Activated naive CD4-positive, alpha-beta T cell treated with anti-CD3 and anti-CD28 coated beads, Interleukin-2, amount 50 U/mL, for 24 hours (primary cell): ENCODE measurements around the gene COG7.
"Not testable (repeated sequence)": the region's sequence is repeated elsewhere in the genome, so short reads cannot be mapped to it uniquely, and the experiment has no call there.

ENCODE experiments used
- H3K27ac Mint-ChIP-seq: one replicate; pipeline ENCODE4 v1.8.0; 2021; ENCODE audit warnings: mild to moderate bottlenecking, mixed read lengths
- H3K27me3 Mint-ChIP-seq: one replicate; pipeline ENCODE4 v1.8.0; 2021; ENCODE audit warnings: mixed read lengths
- H3K36me3 Mint-ChIP-seq: one replicate; pipeline ENCODE4 v1.8.0; 2021; ENCODE audit warnings: mixed read lengths
- H3K4me1 Mint-ChIP-seq: one replicate; pipeline ENCODE4 v1.8.0; 2021; ENCODE audit warnings: mixed read lengths
- H3K4me3 Mint-ChIP-seq: one replicate; pipeline ENCODE4 v1.8.0; 2021; ENCODE audit warnings: mild to moderate bottlenecking, mixed read lengths
- H3K9me3 Mint-ChIP-seq: one replicate; pipeline ENCODE4 v1.8.0; 2021; ENCODE audit warnings: mixed read lengths

Gene COG7

GRCh38 chr16:23407436-23408127 is 45.4 kb downstream of the COG7 start:
- H3K27ac Mint-ChIP-seq, result no peak overlapping the region
- H3K36me3 Mint-ChIP-seq, result peaks cover 25% of the 10 kb centered on the region
- no peaks in the 10 kb centered on the region for H3K9me3 Mint-ChIP-seq
- H3K4me3 Mint-ChIP-seq, result no peak overlapping the region
- no peaks in the 10 kb centered on the region for H3K4me1 Mint-ChIP-seq
- H3K27me3 Mint-ChIP-seq, result no peaks in the 10 kb centered on the region

DNA sequence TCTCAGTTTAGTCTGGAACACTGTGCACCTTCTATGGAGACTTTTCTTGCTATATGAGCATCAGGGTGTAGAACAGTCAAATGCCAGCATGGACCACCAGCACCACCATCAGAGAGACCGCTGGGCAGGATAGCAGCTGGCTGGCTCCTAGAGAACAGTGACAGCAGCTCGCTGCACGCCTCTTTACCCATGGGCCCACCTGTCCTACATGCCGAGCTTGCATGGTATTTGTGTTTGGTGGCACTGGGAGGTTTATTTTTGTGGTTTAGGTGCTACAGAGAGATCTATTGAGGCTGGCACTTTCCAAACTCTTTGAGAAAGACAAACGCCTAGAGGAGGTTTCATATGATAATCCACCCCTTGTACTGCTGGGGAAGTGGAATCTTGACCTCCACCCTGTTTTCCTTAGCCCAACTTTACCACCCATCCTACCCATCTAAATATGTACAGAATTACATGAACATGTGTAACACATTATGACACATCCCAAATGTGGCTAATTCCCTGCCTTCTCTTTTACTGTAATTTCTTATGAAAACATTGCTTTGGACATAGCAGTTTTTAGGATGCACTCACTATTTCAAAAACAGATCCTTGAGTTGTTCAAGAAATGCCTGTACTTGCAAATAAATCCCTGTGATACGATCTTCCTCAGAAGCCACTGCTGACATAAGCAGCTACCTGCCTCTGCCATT is 46.3 kb downstream of the COG7 start:
- Mint-ChIP-seq H3K27ac (no peak overlapping the region), H3K36me3 (peaks cover 25% of the 10 kb centered on the region), H3K27me3 (no peaks in the 10 kb centered on the region), H3K4me3 (no peak overlapping the region), H3K4me1 (no peaks in the 10 kb centered on the region), H3K9me3 (no peaks in the 10 kb centered on the region)

DNA sequence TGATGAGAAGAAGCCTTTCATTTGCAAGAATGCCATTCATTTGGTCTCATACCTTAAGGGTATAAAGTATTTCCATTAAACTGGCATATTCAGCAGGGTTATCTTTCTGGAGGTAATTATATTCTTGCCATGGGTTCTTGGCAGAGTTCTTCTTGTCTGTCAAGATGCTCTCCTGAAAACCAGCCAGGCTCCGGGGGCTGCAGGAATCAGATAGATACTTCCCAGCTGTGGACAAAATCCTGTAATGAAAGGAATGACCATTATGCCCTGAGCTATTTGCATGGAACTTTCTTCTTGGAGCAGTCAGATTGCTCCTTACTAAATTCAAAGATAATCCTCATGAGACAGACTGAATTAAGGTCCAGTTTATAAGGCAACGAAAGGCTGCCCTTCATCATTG is 47.0 kb downstream of the COG7 start:
- no peak overlapping the region for H3K27ac Mint-ChIP-seq
- H3K36me3 Mint-ChIP-seq, result peaks cover 29% of the 10 kb centered on the region
- H3K9me3 Mint-ChIP-seq, result no peaks in the 10 kb centered on the region
- no peaks in the 10 kb centered on the region for H3K4me1 Mint-ChIP-seq
- H3K4me3 Mint-ChIP-seq, result no peak overlapping the region
- H3K27me3 Mint-ChIP-seq, result no peaks in the 10 kb centered on the region

DNA sequence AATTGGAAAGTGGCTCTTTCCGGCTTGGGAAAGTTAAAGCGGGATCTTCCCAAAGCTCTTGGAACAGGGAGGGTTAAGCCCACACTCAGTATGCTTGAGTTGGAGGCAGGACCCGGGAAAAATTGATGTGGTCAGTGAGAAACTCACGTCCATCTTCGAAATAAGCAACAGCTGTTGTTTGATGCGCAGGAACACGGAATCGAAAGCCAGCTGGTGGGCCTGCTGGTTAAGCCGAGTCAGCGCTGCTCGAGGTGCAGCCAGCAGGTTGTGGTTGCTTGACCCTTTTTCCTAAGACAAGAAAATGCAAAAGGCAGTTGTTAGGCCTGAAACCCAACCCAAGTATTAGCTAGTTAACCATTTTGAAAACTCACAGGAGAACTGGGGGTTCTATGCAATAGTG is 49.4 kb downstream of the COG7 start:
- Mint-ChIP-seq H3K27me3 (no peaks in the 10 kb centered on the region), H3K9me3 (no peaks in the 10 kb centered on the region), H3K4me1 (no peaks in the 10 kb centered on the region), H3K36me3 (peaks cover 35% of the 10 kb centered on the region), H3K4me3 (no peak overlapping the region), H3K27ac (no peak overlapping the region)

GRCh38 chr16:23402100-23402499 is 50.9 kb downstream of the COG7 start:
- Mint-ChIP-seq H3K27me3 (no peaks in the 10 kb centered on the region), H3K4me3 (no peak overlapping the region), H3K4me1 (no peaks in the 10 kb centered on the region), H3K27ac (no peak overlapping the region), H3K36me3 (peaks cover 37% of the 10 kb centered on the region), H3K9me3 (no peaks in the 10 kb centered on the region)

DNA sequence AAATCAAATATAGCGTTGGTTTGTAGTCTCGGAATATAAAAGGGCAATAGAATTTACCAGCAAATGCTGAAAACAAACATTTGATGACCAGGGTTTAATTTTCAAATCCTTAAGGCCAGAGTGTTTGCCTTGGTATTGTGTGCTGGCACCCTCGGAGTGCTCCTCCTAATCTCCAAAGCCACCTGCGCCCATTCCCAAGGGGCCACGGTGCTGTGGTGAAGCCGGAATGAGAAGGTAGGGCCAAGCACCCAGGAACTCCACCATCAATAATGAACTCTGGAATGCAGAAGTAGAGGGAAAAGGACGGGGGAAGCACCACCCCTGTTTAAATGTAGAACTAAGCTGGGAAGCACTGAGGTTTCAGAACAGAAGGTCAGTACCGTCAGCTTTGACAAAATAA is 51.9 kb downstream of the COG7 start:
- peaks cover 36% of the 10 kb centered on the region for H3K36me3 Mint-ChIP-seq
- no peaks in the 10 kb centered on the region for H3K27me3 Mint-ChIP-seq
- no peaks in the 10 kb centered on the region for H3K4me1 Mint-ChIP-seq
- H3K27ac Mint-ChIP-seq, result no peak overlapping the region
- no peak overlapping the region for H3K4me3 Mint-ChIP-seq
- H3K9me3 Mint-ChIP-seq, result no peaks in the 10 kb centered on the region

- H3K27me3 Mint-ChIP-seq, H3K9me3 Mint-ChIP-seq, H3K4me1 Mint-ChIP-seq, H3K4me3 Mint-ChIP-seq: not testable (repeated sequence)
- Mint-ChIP-seq H3K36me3 (peaks cover 34% of the 10 kb centered on the region), H3K27ac (peak overlapping the region; percentile 12)
These were observed 52.5 kb downstream of the COG7 start for GRCh38 chr16:23400447-23400846.

DNA sequence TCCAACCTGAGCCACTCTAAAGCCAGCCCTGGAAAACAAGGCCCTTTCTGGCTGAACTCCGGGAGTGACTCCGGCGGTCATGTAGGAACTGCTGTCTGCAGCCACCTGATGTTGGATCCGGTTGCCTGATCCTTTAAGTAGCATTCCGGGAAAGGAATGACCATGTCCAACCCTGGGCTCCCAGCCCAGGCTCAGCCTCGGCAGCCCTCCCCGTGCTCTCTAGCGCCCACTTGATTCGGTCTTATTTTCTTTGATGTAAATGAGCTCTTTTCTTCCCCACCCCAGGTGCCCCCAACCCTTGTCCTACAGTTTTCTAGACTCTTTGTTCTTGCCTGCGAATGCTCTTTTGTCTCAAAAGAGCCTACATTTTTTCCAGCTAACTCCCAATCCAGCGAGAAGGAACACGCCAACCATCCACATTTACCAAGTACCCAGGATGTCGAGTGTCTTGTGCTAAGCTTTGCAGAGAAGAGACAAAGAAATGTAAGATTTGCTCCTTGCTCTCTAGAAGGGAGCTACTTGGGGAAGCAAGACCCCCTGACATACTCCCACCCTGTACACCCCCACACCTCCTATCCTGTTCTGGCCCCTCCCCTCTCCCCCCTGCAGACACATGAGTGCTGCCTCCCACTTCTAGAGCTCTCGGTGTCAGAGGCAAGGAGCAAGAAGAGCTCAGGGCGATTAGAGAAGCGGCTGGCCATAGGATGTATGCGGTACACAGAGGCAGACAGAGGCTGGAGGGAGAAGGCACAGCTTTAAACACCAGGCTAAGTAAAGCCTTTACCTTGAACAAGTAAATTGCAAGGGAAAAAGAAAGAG is 53.8 kb downstream of the COG7 start:
- Mint-ChIP-seq H3K4me3 (no peak overlapping the region), H3K36me3 (peaks cover 33% of the 10 kb centered on the region), H3K27me3 (no peaks in the 10 kb centered on the region), H3K9me3 (no peaks in the 10 kb centered on the region), H3K4me1 (no peaks in the 10 kb centered on the region), H3K27ac (no peak overlapping the region)

DNA sequence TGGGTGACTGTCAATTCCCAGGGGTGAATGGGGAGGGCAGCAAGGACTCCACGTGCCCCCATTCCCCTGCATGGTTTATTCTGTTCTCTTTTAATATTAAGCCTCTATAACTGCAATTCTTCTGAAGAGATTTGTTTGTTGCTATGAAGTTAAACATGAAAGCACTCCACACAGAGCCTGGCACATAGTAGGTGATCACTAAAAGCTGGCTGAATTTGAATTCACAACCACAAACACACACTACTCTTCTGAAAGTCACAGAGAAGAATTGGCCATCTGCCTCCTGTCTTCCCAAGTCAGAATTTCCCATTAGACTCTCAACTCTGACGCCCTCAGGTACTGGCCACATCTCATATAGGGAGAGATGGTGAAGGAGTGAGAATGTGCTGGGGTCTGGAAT is 55.5 kb downstream of the COG7 start:
- H3K9me3 Mint-ChIP-seq, result no peaks in the 10 kb centered on the region
- H3K4me3 Mint-ChIP-seq, result no peak overlapping the region
- peaks cover 22% of the 10 kb centered on the region for H3K36me3 Mint-ChIP-seq
- H3K27me3 Mint-ChIP-seq, result no peaks in the 10 kb centered on the region
- H3K27ac Mint-ChIP-seq, result no peak overlapping the region
- H3K4me1 Mint-ChIP-seq, result no peaks in the 10 kb centered on the region

- Mint-ChIP-seq H3K27me3 (no peaks in the 10 kb centered on the region), H3K27ac (no peak overlapping the region), H3K4me1 (no peaks in the 10 kb centered on the region), H3K4me3 (no peak overlapping the region), H3K36me3 (peaks cover 18% of the 10 kb centered on the region), H3K9me3 (no peaks in the 10 kb centered on the region)
These were observed 57.3 kb downstream of the COG7 start for GRCh38 chr16:23395732-23396131.

- no peaks in the 10 kb centered on the region for H3K9me3 Mint-ChIP-seq
These were observed 58.7 kb downstream of the COG7 start for GRCh38 chr16:23394141-23394831.

GRCh38 chr16:23392223-23392600 is 60.8 kb downstream of the COG7 start:
- H3K27me3 Mint-ChIP-seq, result no peaks in the 10 kb centered on the region
- peaks cover 6% of the 10 kb centered on the region for H3K36me3 Mint-ChIP-seq
- H3K4me1 Mint-ChIP-seq, result no peaks in the 10 kb centered on the region
- H3K4me3 Mint-ChIP-seq, result no peak overlapping the region
- no peak overlapping the region for H3K27ac Mint-ChIP-seq
- no peaks in the 10 kb centered on the region for H3K9me3 Mint-ChIP-seq

More at GRCh38 chr16:23394141-23394831, 58.7 kb downstream of the COG7 start:
- no peaks in the 10 kb centered on the region for H3K4me1 Mint-ChIP-seq
- H3K4me3 Mint-ChIP-seq, result no peak overlapping the region
- H3K27ac Mint-ChIP-seq, result no peak overlapping the region
- no peaks in the 10 kb centered on the region for H3K27me3 Mint-ChIP-seq
- peaks cover 9% of the 10 kb centered on the region for H3K36me3 Mint-ChIP-seq

- Mint-ChIP-seq H3K4me3 (no peak overlapping the region), H3K4me1 (no peaks in the 10 kb centered on the region), H3K9me3 (no peaks in the 10 kb centered on the region), H3K27ac (no peak overlapping the region), H3K36me3 (peaks cover 6% of the 10 kb centered on the region), H3K27me3 (no peaks in the 10 kb centered on the region)
These were observed 61.4 kb downstream of the COG7 start for GRCh38 chr16:23391381-23392222.

GRCh38 chr16:23389936-23390335 is 63.1 kb downstream of the COG7 start:
- H3K4me3 Mint-ChIP-seq, H3K27me3 Mint-ChIP-seq, H3K4me1 Mint-ChIP-seq, H3K9me3 Mint-ChIP-seq, H3K36me3 Mint-ChIP-seq, H3K27ac Mint-ChIP-seq: not testable (repeated sequence)

- H3K9me3 Mint-ChIP-seq, result no peaks in the 10 kb centered on the region
- H3K36me3 Mint-ChIP-seq, result peaks cover 4% of the 10 kb centered on the region
- H3K4me1 Mint-ChIP-seq, result no peaks in the 10 kb centered on the region
- no peaks in the 10 kb centered on the region for H3K27me3 Mint-ChIP-seq
- no peak overlapping the region for H3K27ac Mint-ChIP-seq
- no peak overlapping the region for H3K4me3 Mint-ChIP-seq
These were observed 63.8 kb downstream of the COG7 start for GRCh38 chr16:23389201-23389600.
